Measurements from ENCODE around the gene NKAPD1. TPM values are rescaled to one million over a fixed set of nuclear protein-coding genes. Genes with fewer than 3 reads are reported as not detected.
"Not testable (repeated sequence)": the region's sequence is repeated elsewhere in the genome, so short reads cannot be mapped to it uniquely, and the experiment has no call there.

Gene NKAPD1
- total RNA-seq, 4 donors from 2014 or later, result 3.0 to 24.0 (median 8.7) TPM

DNA sequence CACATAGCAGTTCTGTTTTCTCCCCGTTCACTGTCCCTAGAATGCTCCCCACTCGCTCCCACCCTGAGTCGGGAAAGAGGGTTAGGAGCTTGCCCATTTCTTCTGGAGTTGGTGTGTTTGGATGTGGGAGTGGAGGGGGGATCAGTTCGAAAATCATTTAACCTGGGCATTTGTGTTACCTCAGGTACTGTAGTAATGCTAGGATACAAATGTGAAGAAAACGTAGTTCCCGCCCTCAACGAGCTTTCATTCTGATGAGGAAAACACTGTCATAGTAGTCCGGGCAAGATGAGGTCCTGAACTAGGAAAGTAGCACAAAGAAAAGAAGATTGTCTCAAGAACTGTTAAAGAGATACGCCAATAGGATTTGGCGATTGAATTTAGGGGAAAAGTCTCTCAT, 13.1 kb downstream of the NKAPD1 start:
- no peak for DNase-seq
- peaks cover 0 to 54% (median 22%) of the 10 kb centered on the region in 4 donors for H3K36me3 ChIP-seq
- peaks cover 22 to 36% (median 24%) of the 10 kb centered on the region in 4 donors for H3K4me1 ChIP-seq
- H3K27ac ChIP-seq, result peak overlapping the region; percentile 80 to 84 (median 84)
- no peaks in the 10 kb centered on the region for H3K27me3 ChIP-seq
- no peaks in the 10 kb centered on the region for H3K9me3 ChIP-seq
- in situ Hi-C loops (cut with MboI; ENCODE audit: low pct_ligation_motif_present in 1 of 4, low pct_unique_long_range_greater_than_20kb in 1 of 4, low sequenced_read_pairs in 3 of 4) (loop anchor here in 1 of 4 donors (10.0 to 25.0 kb wide), 2 partner anchors 212 to 475 kb away; partner anchors contain the start of genes ALG9, CFAP68, FDXACB1 and SIK2), intact Hi-C loops (cut with DNase I; ENCODE audit: low total_unique reads) (loop anchor here (5.0 kb wide), 1 partner anchor 1855 kb away; no protein-coding TSS in a partner anchor)
- peak overlapping the region; percentile 53 to 83 (median 72) for H3K4me3 ChIP-seq
- 18 to 22% methylated on average over 7 to 10 of the region's 10 CpGs for WGBS, 2 donors (ENCODE audit: low coverage in 1 of 2)
- TF ChIP-seq EP300 (IDR thresholded peaks at IDR 0.05; ENCODE audit: low read depth), result no peak
- TF ChIP-seq, protein P1, sequence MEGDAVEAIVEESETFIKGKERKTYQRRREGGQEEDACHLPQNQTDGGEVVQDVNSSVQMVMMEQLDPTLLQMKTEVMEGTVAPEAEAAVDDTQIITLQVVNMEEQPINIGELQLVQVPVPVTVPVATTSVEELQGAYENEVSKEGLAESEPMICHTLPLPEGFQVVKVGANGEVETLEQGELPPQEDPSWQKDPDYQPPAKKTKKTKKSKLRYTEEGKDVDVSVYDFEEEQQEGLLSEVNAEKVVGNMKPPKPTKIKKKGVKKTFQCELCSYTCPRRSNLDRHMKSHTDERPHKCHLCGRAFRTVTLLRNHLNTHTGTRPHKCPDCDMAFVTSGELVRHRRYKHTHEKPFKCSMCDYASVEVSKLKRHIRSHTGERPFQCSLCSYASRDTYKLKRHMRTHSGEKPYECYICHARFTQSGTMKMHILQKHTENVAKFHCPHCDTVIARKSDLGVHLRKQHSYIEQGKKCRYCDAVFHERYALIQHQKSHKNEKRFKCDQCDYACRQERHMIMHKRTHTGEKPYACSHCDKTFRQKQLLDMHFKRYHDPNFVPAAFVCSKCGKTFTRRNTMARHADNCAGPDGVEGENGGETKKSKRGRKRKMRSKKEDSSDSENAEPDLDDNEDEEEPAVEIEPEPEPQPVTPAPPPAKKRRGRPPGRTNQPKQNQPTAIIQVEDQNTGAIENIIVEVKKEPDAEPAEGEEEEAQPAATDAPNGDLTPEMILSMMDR (IDR thresholded peaks at IDR 0.05), result no peak
- no peak for TF ChIP-seq POLR2AphosphoS5 (IDR thresholded peaks at IDR 0.05)
- TF ChIP-seq POLR2A (IDR thresholded peaks at IDR 0.05), result no peak

DNA sequence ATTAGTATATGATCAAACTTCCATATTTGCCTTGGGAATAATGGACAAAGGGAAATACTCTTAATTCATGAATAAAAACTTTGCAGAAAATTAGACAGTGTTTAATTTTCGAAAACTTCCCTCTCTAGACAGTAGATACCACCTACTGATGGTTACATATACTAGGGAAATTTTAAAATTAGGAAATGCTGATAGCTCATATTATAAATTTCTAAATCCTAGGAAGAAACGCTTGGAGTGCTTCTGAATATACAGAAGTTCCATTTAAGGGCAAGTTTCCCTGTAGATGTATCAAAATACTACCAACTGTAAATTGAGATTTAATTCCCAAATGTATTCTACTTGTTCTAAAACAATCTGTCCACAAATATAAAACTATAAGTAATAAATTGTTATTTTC, 21.2 kb downstream of the NKAPD1 start:
- H3K4me1 ChIP-seq; H3K9me3 ChIP-seq; H3K27me3 ChIP-seq; H3K4me3 ChIP-seq; intact Hi-C loops (cut with DNase I; ENCODE audit: low total_unique reads); DNase-seq; H3K27ac ChIP-seq: not testable (repeated sequence)
- peaks cover 0 to 56% (median 27%) of the 10 kb centered on the region in 4 donors for H3K36me3 ChIP-seq
- 94 to 97% methylated on average over 2 of the region's 2 CpGs for WGBS, 2 donors (ENCODE audit: low coverage in 1 of 2)
- in situ Hi-C loops (cut with MboI; ENCODE audit: low pct_ligation_motif_present in 1 of 4, low pct_unique_long_range_greater_than_20kb in 1 of 4, low sequenced_read_pairs in 3 of 4), result loop anchor here in 1 of 4 donors (25.0 kb wide), 1 partner anchor 483 kb away; the partner anchor contains the start of gene SIK2

DNA sequence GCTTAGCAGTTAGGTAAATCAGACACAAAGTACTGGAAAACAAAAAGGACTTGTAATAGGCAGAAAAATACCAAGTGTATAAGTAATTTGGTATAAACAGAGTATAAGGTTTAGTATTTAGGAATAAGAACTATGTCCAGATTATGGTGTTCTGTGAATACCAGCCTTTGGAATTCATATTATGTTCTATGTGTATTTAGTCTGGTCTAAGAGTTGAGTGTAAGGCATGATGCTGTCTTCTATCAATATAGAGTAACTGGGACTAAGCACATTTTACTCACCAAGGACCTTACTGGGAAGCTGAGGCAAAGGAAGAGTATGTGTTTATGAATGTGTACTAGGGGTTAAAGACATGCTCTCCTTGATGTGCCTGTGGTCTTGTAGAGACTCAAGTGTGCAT, 22.1 kb downstream of the NKAPD1 start:
- Histone ChIP-seq H3K4me1 (no peaks in the 10 kb centered on the region), H3K27ac (no peak overlapping the region), H3K36me3 (peaks cover 0 to 47% (median 23%) of the 10 kb centered on the region in 4 donors), H3K9me3 (no peaks in the 10 kb centered on the region), H3K27me3 (no peaks in the 10 kb centered on the region), H3K4me3 (no peak overlapping the region)
- in situ Hi-C loops (cut with MboI; ENCODE audit: low pct_ligation_motif_present in 1 of 4, low pct_unique_long_range_greater_than_20kb in 1 of 4, low sequenced_read_pairs in 3 of 4) (loop anchor here in 1 of 4 donors (25.0 kb wide), 1 partner anchor 484 kb away; the partner anchor contains the start of gene SIK2), intact Hi-C loops (cut with DNase I; ENCODE audit: low total_unique reads) (no loop called here)
- no peak for TF ChIP-seq POLR2AphosphoS5 (IDR thresholded peaks at IDR 0.05)
- no peak for TF ChIP-seq EP300 (IDR thresholded peaks at IDR 0.05; ENCODE audit: low read depth)
- TF ChIP-seq, protein P1 (IDR thresholded peaks at IDR 0.05), result no peak
- TF ChIP-seq POLR2A (IDR thresholded peaks at IDR 0.05), result no peak
- no peak for DNase-seq

DNA sequence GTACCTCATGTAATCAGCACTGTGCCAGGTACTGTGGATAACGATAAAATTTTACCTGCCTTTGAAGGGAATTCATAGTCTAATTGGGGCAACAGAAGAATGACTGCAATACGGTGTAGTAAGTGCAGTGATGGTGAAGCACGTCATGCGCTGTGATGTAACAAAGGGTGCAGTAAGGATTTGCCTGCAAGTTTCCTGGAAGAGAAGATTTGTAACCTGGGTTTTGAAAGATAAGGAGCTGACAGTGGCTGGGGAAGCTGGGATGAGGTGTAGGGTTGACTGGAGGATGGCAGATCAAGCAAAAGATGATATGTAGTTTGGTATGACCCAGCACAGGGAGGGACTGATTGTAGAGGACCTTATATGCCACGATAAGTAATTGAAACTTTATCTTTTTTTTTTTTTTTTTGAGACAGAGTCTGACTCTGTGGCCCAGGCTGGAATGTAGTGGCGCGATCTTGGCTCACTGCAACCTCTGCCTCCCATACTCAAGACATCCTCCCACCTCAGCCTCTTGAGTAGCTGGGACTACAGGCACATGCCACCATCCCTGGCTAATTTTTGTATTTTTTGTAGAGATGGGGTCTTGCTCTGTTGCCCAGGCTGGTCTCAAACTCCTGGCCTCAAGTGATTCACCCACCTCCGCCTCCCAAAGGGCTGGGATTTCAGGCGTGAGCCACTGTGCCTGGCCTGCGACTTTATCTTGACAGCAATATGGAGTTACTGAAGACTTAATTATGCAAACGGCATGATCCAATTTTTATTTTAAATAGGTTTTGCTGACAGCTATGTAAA, 23.8 kb downstream of the NKAPD1 start:
- WGBS, 2 donors (ENCODE audit: low coverage in 1 of 2), result 91 to 97% methylated on average over 7 to 11 of the region's 11 CpGs
- TF ChIP-seq POLR2A (IDR thresholded peaks at IDR 0.05) (no peak), EP300 (IDR thresholded peaks at IDR 0.05; ENCODE audit: low read depth) (no peak)
- H3K4me1 ChIP-seq, result no peaks in the 10 kb centered on the region
- H3K27me3 ChIP-seq, result no peaks in the 10 kb centered on the region
- intact Hi-C loops (cut with DNase I; ENCODE audit: low total_unique reads), result no loop called here
- H3K4me3 ChIP-seq, result no peak overlapping the region
- no peak overlapping the region for H3K27ac ChIP-seq
- no peaks in the 10 kb centered on the region for H3K9me3 ChIP-seq
- in situ Hi-C loops (cut with MboI; ENCODE audit: low pct_ligation_motif_present in 1 of 4, low pct_unique_long_range_greater_than_20kb in 1 of 4, low sequenced_read_pairs in 3 of 4), result loop anchor here in 1 of 4 donors (25.0 kb wide), 1 partner anchor 486 kb away; the partner anchor contains the start of gene SIK2
- peaks cover 0 to 30% (median 14%) of the 10 kb centered on the region in 4 donors for H3K36me3 ChIP-seq
- DNase-seq, result no peak

DNA sequence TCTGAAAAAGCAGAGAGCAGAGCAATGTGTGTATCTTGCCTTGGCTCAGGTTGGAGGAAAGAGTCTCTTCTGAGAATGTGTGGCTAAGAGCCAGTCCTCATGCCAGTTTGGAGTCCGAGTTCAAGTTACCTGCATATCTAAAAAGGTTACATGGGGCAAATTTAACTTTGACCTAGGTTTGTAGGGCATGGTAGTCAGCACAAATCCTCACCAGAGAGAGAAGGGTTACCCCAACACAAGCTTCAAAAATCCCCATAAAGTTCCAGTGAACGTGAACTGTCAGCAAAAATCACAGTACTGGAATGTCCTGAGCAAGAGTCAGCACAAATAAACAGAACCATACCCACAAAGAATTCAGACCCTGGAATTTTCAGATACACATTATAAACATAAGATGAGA, 26.4 kb downstream of the NKAPD1 start:
- Histone ChIP-seq H3K9me3 (no peaks in the 10 kb centered on the region), H3K27me3 (no peaks in the 10 kb centered on the region), H3K4me1 (no peaks in the 10 kb centered on the region), H3K4me3 (no peak overlapping the region), H3K36me3 (peaks cover 0 to 8% (median 3%) of the 10 kb centered on the region in 4 donors), H3K27ac (no peak overlapping the region)
- TF ChIP-seq, protein P1 (IDR thresholded peaks at IDR 0.05), result no peak
- TF ChIP-seq POLR2A (IDR thresholded peaks at IDR 0.05) (no peak), EP300 (IDR thresholded peaks at IDR 0.05; ENCODE audit: low read depth) (no peak), POLR2AphosphoS5 (IDR thresholded peaks at IDR 0.05) (no peak)
- no peak for DNase-seq
- intact Hi-C loops (cut with DNase I; ENCODE audit: low total_unique reads) (no loop called here), in situ Hi-C loops (cut with MboI; ENCODE audit: low pct_ligation_motif_present in 1 of 4, low pct_unique_long_range_greater_than_20kb in 1 of 4, low sequenced_read_pairs in 3 of 4) (loop anchor here in 1 of 4 donors (25.0 kb wide), 1 partner anchor 187 kb away; no protein-coding TSS in a partner anchor)
- 54 to 67% methylated on average over 1 to 2 of the region's 2 CpGs for WGBS, 2 donors (ENCODE audit: low coverage in 1 of 2)

Data from transverse colon (tissue), 4 donors.